NCI-H510A (cell line): ENCODE data around the gene PLCG2.
"Not testable (repeated sequence)": the region's sequence is repeated elsewhere in the genome, so short reads cannot be mapped to it uniquely, and the experiment has no call there.

ENCODE experiments used
- DNase-seq: peaks from one replicate; lab custom pipeline; 2025; lab: John Stamatoyannopoulos, UW

The PLCG2 gene

DNA sequence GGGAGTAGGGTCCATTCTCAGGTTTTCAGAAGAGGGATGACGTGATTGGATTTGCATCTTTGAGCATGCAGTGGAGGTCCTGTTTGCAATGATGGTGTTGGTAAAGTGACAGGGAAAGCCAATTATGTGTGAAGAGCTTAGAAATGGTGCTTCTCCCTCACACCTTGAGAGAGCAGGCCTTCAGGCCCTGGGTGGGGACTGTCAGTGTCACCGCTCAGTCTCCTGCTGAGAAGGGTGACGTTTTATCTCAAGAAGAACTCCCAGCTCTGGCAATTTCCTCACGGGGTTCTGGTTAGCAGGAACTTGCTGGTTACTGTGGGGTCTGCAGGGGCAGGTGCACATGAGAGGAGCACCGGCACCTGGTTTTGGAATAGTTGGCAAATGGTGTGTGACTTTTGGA is 11.2 kb downstream of the PLCG2 start:
- DNase-seq = no peak

DNA sequence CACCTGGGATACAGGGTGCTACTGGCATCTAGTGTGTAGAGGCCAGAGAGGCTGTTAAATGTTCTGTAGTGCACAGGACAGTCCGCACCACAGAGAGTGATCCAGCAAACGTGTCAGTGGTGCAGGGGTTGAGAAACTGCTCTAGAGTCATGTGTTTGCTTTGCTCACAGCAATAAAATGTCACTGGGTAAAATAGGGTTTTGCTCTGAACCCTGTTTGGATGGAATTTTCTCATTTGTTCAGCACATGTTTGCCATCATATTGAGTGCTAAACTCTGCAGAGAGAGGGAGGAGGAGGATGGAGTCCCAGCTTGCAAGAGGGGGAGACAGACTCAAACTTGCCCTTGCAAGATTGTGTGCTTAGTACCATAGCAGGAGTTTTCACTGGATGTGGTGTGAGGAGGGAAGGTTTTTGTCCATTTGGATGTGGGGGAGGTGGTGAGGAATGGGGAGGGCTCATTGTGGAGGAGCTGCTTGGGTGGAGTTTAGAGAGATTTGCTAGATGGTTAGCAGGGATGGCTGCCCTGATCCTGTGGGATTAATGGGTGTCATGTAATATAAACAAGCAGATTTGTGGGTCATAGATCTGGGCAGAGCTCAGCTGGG is 11.8 kb downstream of the PLCG2 start:
- no peak for DNase-seq

DNA sequence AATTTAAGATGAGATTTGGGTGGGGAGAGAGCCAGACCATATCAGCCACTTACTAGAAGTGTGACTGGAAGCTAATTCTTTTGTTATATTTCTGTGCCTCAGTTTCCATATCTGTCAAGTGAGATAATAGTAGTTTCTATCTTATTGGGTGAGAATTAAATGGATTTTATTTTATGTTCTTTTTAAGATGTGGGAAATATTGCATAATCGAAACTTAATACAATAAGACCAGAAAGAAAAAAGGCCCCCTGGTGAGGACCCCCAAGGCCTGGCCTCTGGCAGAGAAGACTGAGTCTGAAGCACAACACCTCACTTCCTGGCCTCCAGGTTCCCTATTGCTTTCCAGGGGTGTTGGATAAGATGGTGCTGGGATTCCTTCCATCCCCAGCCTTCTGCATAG is 13.7 kb downstream of the PLCG2 start:
- DNase-seq = no peak

DNA sequence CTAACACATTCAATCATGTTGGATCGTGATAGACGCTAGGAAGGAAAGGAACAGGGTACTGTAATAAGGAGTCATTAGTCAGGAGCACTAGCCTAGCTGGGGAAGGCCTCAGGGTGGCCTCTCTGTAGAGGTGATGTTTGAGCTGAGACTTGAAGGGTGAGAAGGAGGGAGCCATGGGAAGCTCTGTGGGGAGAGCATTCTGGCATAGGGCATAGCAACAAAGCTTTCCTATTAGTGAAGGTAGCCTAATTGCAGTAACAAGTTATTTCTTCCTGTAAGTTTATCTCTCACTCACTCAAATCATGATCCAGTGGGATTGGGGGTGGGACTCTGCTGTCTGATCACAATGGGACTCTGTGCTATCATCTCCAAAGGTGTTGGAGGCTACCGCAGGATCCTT is 16.1 kb downstream of the PLCG2 start:
- no peak for DNase-seq

DNA sequence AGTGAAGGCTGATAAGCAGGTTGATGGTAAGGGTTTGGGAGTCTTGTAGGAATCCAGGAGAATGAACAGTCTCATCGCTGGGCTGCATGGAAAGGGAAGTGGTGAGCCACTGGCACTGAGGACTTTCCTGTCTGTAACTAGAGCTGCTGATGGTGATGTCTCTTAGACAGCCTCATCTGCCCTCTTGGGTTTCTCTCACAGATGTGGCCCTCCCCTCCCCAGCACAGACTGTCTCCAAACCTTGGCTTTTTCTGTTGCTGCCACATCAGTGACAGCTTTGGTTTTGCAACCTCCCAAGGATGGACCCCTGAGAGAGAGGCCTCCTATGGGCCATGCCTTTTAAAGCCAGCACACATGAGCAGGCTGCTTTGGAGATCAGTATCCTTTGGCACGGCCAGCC is 16.9 kb downstream of the PLCG2 start:
- DNase-seq = no peak

DNA sequence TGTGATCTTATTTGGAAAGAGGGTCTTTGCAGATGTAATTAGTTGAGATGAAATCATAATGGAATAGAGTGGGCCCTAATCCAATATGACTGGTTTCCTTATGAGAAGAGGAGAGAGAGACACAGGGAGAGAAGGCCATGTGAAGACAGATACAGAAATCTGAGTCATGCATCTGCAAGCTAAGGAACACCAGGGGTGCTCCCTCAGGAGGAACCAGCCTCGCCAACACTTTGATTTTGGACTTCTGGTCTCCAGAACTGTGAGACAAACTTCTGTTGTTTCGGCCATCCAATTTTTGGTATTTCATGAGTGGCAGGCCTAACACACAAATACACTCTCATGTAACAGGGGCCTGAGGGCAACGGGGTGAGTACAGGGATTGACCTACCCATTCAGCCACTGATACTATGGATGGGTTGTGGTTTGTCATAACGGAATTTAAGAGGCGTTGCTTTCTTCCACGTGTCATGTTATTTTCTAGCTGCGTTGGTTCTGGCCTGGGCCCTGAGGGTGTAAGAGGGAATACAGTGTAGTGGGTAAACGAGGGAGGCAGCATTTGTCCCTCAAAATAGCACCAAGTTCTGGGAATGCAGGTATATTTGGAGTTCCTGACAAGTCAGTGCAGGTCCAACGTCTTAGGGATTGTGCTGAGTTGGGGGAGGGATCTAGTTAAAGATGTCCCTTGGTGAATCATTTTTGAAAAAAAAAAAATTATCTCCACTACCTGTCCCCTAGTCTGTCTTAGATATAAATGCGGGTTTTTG is 17.7 kb downstream of the PLCG2 start:
- DNase-seq = no peak

DNA sequence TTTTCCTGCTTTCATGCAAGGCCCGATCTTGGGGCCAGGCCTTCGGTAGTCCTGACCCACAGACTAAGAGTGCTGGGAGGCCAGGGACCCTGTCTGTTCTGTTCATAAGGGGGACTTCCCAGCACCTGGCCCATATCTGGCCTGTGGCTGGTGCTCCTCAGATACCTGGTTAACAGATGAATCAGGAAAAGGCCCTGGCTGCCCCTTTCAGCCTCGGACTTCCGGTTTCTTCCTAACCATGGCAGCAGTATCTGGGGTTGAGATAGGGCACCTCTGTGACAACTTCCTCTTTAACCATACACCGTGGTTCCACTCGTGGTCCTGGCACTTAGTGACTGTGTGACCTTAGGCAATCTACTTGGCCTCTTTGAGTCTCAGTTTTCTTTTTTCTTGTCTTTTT is 18.4 kb downstream of the PLCG2 start:
- DNase-seq = no peak

DNA sequence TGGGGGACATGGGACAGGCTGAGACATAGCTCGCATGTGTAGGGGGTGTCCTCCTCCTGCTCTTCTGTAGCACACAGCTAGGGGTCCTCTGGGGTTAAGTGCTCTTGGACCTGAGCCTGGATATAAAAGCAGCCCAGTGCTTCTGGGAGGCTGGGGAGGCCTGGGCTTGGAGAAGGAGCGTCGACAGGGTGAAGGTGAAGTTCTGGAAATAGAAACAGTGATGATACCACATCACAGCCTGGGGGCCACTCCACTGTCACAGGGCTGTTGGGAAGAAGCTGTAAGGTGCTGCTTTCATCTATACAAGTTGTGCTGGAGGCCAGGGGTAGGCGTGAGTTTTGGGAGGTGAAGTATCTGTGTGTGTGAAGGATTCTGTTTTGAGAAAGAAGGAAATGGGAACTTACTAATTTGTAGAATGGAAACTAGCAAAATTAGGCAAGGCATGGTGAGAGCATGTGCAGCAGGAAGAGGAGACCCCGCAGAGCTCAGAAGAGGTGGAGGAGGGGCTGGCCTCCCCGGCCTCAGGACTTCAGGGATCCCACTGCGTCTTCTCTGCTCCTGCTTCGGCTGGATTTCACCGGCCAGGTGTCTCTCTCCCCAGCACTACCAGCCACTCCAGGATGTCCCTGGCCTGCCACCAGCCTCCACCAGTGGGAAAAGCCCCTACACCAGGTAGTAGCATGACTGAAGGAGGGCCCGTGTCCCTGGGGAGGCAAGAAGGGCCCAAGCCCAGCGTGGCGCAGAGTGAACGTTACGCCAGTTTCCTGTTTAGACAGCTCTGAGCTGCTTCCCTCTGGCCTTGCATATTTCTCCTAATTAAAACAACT is 19.4 kb downstream of the PLCG2 start:
- DNase-seq = no peak

DNA sequence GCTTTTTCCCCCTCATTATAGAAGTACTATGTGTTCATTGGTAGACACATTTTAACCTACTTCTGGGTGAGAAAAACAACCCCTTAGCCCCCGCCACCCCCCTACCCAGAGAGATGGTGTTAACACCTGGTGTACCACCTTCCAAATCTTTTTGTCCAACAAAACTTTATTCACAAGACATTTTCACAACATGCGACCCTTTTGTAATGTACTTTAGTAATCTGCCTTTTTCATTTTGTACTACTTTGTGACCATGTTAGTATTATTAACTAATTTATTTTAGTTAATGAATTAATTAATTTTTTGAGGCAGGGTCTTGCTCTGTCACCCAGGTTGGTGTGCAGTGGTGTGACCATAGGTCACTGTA is 20.0 kb downstream of the PLCG2 start:
- no peak for DNase-seq

DNA sequence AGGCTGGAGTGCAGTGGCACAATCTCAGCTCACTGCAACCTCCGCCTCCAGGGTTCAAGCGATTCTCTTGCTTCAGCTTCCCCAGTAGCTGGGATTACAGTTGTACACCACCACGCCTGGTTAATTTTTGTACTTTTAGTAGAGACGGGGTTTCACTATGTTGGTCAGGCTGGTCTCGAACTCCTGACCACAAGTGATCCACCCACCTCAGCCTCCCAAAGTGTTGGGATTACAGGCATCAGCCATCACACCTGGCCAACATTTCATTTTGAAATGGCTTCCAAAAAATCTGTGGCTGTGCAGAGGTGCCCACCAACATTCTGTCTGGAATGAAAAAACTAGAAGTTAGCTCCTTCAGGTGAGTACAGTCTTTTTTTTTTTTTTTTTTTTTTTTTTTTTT is 22.6 kb downstream of the PLCG2 start:
- DNase-seq = not testable (repeated sequence)

DNA sequence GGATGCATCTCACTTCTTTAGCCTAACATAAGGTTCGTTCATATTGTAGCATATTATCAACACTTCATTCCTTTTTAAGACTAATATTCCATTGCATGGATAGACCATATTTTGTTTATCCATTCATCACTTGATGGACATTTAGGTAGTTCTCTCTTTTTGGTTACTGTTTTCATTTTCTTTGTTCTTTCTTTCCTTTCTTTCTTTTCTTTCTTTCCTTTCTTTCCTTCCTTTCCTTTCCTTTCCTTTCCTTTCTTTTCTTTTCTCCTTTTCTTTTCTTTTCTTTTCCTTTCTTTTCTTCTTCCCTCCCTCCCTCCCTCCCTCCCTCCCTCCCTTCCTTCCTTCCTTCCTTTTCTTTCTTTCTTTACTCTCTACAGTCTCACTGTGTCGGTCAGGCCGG is 24.2 kb downstream of the PLCG2 start:
- DNase-seq = no peak

DNA sequence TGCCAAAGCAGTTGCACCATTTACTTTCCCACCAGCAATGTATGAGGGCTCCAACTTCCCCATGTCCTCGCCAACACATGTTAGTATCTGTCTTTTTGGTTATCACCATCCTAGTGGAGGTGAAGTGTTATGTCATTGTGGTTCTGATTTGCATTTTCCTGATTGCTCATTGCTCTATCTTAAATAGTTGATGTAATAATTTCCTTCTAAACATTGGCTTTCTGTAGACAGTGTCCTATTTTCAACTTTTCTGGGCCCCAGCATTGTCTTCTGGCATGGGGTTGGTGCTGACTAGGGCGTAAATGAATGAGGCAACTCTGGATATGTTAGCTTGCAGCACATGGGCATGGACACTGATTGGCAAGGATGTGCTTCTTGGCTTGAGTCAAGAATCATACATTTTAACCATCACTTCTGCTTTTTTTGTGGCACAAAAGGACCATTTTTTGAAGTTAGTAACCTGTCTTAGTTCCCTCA is 25.1 kb downstream of the PLCG2 start:
- DNase-seq = no peak

DNA sequence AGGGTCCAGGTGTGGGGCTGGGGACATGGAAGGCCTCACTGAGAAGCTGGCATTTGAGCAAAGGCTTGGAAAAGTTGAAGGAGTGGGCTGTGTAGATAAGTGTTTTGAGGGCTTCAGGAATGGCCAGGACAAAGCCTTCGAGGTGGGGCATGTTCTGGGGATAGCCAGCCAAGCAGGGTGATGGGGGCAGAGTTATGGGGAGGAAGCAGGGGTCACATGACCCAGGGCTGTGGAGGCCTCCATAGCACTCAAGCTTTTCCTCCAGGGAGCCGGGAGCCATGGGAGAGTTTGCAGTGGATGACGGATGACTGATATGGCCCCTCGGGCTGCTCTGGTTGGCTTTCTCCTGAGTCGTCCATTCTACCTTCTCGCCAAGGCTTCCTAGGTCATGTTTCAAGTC is 27.6 kb downstream of the PLCG2 start:
- no peak for DNase-seq

DNA sequence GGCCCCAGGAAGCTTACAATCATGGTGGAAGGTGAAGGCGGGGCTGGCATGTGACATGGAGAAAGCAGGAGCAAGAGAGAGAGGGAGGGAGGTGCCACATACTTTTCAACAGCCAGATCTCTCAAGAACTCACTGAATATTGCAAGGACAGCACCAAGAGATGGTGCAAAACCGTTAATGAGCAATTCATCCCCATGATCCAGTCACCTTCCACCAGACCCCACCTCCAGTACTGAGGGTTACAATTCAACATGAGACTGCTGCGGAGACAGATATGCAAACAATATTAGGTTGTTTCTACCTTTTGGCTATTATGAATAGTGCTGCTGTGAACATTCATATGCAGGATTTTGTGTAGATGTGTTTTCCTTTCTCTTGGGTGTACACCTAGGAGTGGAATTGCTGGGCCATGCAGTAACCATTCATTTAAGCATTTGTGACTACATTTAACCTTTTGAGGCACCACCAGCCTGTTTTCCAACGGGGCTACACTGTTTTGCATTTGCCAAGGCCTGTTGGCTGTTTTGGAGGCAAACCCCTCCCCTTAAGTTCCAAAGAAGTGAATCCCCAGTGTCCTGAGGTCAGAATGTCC is 28.8 kb downstream of the PLCG2 start:
- DNase-seq = no peak

DNA sequence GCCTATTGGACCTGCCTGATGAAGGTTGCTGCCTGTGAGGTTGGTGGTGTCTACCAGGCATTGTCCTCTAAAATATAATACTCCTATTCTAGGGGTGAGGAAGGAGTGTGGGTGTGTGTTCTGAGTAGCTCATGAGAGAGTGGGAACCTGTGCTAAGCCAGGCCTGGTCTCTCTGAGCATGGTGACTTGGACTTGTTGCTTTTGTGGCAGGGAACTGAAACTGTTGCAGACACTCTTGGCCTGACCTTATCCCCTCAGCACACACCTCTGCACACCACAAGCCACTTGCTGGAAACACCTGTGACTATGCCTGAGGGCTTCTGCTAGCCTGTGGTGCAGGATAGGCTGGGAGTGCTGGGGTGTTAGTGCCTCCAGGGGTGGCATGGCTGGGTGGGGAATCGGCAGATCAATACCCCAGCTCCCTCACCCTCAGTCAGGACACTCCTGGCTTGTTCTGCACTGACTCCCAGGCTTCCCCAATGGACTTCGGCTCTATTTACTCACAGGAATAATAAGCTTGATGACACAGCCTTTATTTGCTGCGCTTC is 29.9 kb downstream of the PLCG2 start:
- DNase-seq = no peak

DNA sequence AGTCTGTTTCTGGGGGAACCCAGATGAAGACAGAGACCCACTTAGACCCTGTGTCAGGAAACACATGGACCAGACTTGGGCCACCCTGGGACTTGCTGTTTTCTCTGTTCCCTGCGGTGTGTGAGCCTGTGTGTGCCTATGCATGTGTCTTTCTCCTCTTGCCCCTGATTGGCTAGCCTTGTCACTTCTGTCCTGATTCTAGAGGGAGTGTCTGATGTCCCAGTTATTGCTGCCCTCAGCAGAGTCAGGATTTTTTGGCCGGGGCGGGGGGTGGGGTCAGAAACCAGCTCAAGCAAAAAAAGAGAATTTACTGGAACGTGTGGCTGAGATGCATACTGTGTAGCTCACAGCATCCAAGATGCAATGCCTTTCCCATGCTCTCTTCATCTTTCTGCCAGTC is 30.5 kb downstream of the PLCG2 start:
- DNase-seq = no peak

DNA sequence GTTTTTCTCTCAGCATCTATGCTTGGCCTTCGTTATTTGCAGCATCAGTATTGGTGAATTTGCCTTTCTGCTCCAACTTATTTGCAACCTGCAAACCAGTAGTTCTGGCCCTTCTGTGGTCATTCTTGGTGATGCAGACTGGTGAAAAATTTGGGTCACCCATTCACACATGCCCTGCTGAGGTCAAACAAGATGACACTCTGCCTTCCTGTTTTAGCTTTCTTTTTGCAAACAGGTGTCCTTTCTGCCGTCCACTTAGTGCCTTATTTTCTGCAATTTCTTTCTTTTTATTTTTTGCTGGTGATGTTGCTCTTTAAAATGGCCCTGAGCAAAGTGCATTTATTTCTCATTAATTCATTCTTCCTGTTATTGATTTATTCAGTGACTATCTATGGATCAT is 31.3 kb downstream of the PLCG2 start:
- no peak for DNase-seq

DNA sequence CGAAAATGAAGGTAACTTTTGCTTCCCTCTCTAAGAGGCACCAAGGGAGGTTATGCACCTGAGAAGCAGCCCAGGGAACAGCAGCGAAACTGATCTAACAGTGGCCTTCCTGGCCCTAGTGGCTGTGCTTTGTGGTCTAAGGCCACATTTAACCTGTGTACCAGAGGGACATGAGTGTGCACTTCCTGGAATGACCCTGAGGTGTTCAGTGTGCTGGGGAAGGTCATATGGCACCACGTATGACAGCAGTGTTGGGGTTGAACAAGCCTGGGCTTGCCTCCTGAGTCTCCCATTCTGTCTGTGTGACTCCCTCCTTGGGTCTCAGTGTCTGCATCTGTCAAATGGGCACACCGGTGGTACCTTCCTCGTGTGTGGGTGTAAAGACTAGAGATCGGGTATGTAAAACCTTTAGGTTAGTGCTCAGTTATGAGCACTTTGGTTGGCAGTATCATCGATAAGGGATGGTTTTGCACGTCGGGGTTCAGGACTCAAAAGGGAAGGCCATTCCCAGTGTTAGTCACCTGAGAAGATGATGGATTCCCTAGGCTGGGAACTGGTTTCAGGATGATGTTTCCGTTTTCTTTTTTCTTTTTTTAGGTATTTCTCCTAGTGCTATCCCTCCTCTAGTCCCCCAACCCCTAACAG is 31.9 kb downstream of the PLCG2 start:
- no peak for DNase-seq

DNA sequence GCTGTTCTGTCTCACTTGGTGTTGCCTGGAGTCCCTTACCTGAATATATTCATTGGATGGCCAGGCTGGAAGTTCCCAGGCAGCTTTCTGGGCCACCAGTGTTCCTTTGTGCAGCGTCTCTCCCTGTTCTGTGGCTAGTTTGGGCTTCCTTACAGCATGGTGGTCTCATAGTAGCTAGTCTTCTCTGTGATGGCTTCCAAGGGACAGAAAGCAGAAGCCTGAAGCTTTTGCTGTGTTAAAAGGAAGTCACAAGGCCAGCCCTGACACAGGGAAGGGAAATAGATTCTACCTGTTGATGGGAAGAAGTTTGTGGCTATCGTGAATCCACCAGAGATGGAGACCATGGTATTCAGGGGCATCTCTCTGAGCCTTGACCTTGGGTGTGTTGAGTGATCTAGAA is 34.6 kb downstream of the PLCG2 start:
- DNase-seq = no peak

DNA sequence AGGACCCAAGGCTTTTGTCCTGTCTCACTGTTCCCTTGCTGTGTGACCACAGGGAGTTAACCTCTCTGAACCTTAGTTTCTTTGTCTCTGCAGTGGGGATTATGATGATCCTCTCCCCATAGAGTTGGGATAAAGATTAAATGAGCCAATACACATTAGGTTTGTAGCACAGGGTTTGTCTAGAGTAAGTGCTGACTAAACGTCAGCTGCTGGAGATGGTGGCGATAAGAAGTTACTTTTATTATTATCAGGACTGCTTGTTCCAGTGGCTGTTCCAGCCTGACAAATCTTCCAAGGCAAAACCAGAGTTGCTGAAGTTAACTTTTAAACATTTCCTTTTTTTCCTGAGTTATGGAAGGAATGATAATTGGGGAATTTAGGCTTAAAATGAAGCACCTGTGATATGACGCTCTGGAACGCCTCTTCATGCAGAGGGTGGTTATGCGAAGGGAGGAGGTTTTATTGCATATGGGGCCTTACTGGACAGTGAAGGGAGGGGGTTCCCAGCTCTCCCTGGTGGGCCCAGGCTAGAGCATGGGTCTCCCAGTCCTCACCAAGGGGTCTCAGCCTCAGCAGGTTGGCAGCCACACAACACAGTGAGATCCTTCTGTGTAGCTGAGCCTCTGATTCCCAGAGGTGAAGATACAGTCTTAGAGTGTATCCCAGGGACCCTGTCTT is 35.8 kb downstream of the PLCG2 start:
- DNase-seq = no peak

DNA sequence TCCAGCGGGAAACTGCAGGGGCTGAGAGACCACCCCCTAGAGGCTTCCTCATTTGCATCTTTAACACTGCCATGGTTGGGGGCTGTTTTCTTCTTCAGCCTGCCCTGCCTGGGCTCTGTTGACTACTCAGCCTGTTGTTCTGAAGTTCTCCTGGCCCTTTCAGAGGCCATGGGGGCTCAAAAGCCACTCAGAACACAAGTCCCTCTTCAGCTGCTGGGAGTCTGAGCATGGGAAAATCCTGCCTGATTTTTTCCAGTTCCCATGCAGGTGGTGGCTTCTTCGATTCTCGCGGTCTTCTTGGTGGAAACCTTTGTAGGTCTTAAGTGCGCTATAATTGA is 36.3 kb downstream of the PLCG2 start:
- DNase-seq = no peak

DNA sequence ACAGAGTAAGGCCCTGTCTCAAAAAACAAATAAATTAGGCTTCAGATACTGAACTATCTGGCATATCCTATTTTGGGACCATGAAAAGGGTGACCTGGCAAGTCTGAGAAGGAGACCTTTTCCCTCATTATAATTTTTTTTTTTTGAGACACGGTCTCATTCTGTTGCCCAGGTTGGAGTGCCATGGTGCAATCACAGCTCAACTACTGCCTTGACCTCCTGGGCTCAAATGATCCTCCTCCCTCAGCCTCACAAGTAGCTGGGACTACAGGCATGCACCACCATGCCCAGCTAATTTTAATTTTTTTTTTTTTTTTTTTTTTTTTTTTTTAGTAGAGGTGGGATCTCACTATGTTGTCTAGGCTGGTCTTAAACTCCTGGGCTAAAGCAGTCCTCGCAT is 37.3 kb downstream of the PLCG2 start:
- no peak for DNase-seq
